Measurements from ENCODE around the gene SCAMP5. TPM values are rescaled to one million over a fixed set of nuclear protein-coding genes. Genes with fewer than 3 reads are reported as not detected.

Gene SCAMP5
- total RNA-seq, 2 donors from 2014 or later, result 21.9 to 33.5 TPM

GRCh38 chr15:75051711-75052110 is 56.3 kb downstream of the SCAMP5 start:
- peaks cover 15% of the 10 kb centered on the region for H3K4me1 Mint-ChIP-seq
- Histone ChIP-seq H3K9ac (ENCODE audit: extremely low read depth, low read length, poor library complexity, severe bottlenecking) (no peak overlapping the region), H3K9me3 (ENCODE audit: control insufficient read depth, low read length) (no peaks in the 10 kb centered on the region), H3K27ac (ENCODE audit: low read depth, low read length) (no peak overlapping the region), H3K4me1 (ENCODE audit: control insufficient read depth, insufficient read depth, low read length) (peaks cover 7% of the 10 kb centered on the region), H3K4me3 (ENCODE audit: low read length) (no peak overlapping the region), H3K27me3 (ENCODE audit: control insufficient read depth, insufficient read depth, low read length, poor library complexity, severe bottlenecking) (no peaks in the 10 kb centered on the region), H3K36me3 (ENCODE audit: control insufficient read depth, insufficient read depth, low read length) (peaks cover 15% of the 10 kb centered on the region)
- no peaks in the 10 kb centered on the region for H3K9me3 Mint-ChIP-seq
- WGBS, 2 experiments (ENCODE audit: insufficient coverage in 1 of 2, insufficient read length in 1 of 2), result 96 to 97% methylated on average over 4 of the region's 4 CpGs
- DNase-seq, result no peak
- H3K27me3 Mint-ChIP-seq (ENCODE audit: insufficient read depth), result no peaks in the 10 kb centered on the region
- H3K27ac Mint-ChIP-seq, result no peak overlapping the region
- H3K36me3 Mint-ChIP-seq (ENCODE audit: low read depth), result peaks cover 16% of the 10 kb centered on the region
- no peak overlapping the region for H3K4me3 Mint-ChIP-seq
- TF ChIP-seq CTCF (conservative IDR thresholded peaks at IDR 0.05), result no peak

GRCh38 chr15:75052972-75053747 is 57.8 kb downstream of the SCAMP5 start:
- TF ChIP-seq CTCF (conservative IDR thresholded peaks at IDR 0.05), result no peak
- Histone ChIP-seq H3K27me3 (ENCODE audit: control insufficient read depth, insufficient read depth, low read length, poor library complexity, severe bottlenecking) (no peaks in the 10 kb centered on the region), H3K4me1 (ENCODE audit: control insufficient read depth, insufficient read depth, low read length) (no peaks in the 10 kb centered on the region), H3K4me3 (ENCODE audit: low read length) (no peak overlapping the region), H3K36me3 (ENCODE audit: control insufficient read depth, insufficient read depth, low read length) (peaks cover 15% of the 10 kb centered on the region), H3K27ac (ENCODE audit: low read depth, low read length) (no peak overlapping the region), H3K9me3 (ENCODE audit: control insufficient read depth, low read length) (no peaks in the 10 kb centered on the region), H3K9ac (ENCODE audit: extremely low read depth, low read length, poor library complexity, severe bottlenecking) (no peak overlapping the region)
- DNase-seq, result no peak
- peaks cover 16% of the 10 kb centered on the region for H3K36me3 Mint-ChIP-seq (ENCODE audit: low read depth)
- no peaks in the 10 kb centered on the region for H3K9me3 Mint-ChIP-seq
- no peaks in the 10 kb centered on the region for H3K27me3 Mint-ChIP-seq (ENCODE audit: insufficient read depth)
- H3K27ac Mint-ChIP-seq, result no peak overlapping the region
- 97 to 100% methylated on average over 1 to 5 of the region's 5 CpGs for WGBS, 2 experiments (ENCODE audit: insufficient coverage in 1 of 2, insufficient read length in 1 of 2)
- no peak overlapping the region for H3K4me3 Mint-ChIP-seq
- H3K4me1 Mint-ChIP-seq, result peaks cover 4% of the 10 kb centered on the region

GRCh38 chr15:75053748-75054125 is 58.4 kb downstream of the SCAMP5 start:
- H3K27me3 Mint-ChIP-seq (ENCODE audit: insufficient read depth), result no peaks in the 10 kb centered on the region
- Histone ChIP-seq H3K27ac (ENCODE audit: low read depth, low read length) (no peak overlapping the region), H3K9ac (ENCODE audit: extremely low read depth, low read length, poor library complexity, severe bottlenecking) (no peak overlapping the region), H3K4me1 (ENCODE audit: control insufficient read depth, insufficient read depth, low read length) (no peaks in the 10 kb centered on the region), H3K4me3 (ENCODE audit: low read length) (no peak overlapping the region), H3K9me3 (ENCODE audit: control insufficient read depth, low read length) (no peaks in the 10 kb centered on the region), H3K27me3 (ENCODE audit: control insufficient read depth, insufficient read depth, low read length, poor library complexity, severe bottlenecking) (no peaks in the 10 kb centered on the region), H3K36me3 (ENCODE audit: control insufficient read depth, insufficient read depth, low read length) (peaks cover 10% of the 10 kb centered on the region)
- 95 to 96% methylated on average over 6 to 7 of the region's 7 CpGs for WGBS, 2 experiments (ENCODE audit: insufficient coverage in 1 of 2, insufficient read length in 1 of 2)
- no peak for TF ChIP-seq CTCF (conservative IDR thresholded peaks at IDR 0.05)
- H3K36me3 Mint-ChIP-seq (ENCODE audit: low read depth), result peaks cover 12% of the 10 kb centered on the region
- H3K4me3 Mint-ChIP-seq, result no peak overlapping the region
- H3K4me1 Mint-ChIP-seq, result peaks cover 4% of the 10 kb centered on the region
- DNase-seq, result no peak
- no peak overlapping the region for H3K27ac Mint-ChIP-seq
- no peaks in the 10 kb centered on the region for H3K9me3 Mint-ChIP-seq

All from endodermal cell (in vitro differentiated cells).